ENCODE measurements around the gene RAB33B. TPM values are rescaled to one million over a fixed set of nuclear protein-coding genes. Genes with fewer than 3 reads are reported as not detected.
A peak's percentile ranks its signal among the peaks of the same experiment; 100 is the strongest.
"Not testable (repeated sequence)": the region's sequence is repeated elsewhere in the genome, so short reads cannot be mapped to it uniquely, and the experiment has no call there.

The RAB33B gene
- total RNA-seq: 12.4 TPM

- ATAC-seq (no peak), DNase-seq (ENCODE audit: low spot score) (no peak)
Observed at GRCh38 chr4:139454111-139455045, at the start of gene RAB33B. RAB33B (plus strand) TSS chr4:139454121; CDS start chr4:139454196, 75 bp downstream.

GRCh38 chr4:139410312-139410711 lies 43.6 kb upstream of the RAB33B start:
- DNase-seq (ENCODE audit: low spot score) (no peak), ATAC-seq (no peak)

GRCh38 chr4:139414671-139415210 lies 39.2 kb upstream of the RAB33B start:
- not testable (repeated sequence) for ATAC-seq; DNase-seq (ENCODE audit: low spot score)

DNA sequence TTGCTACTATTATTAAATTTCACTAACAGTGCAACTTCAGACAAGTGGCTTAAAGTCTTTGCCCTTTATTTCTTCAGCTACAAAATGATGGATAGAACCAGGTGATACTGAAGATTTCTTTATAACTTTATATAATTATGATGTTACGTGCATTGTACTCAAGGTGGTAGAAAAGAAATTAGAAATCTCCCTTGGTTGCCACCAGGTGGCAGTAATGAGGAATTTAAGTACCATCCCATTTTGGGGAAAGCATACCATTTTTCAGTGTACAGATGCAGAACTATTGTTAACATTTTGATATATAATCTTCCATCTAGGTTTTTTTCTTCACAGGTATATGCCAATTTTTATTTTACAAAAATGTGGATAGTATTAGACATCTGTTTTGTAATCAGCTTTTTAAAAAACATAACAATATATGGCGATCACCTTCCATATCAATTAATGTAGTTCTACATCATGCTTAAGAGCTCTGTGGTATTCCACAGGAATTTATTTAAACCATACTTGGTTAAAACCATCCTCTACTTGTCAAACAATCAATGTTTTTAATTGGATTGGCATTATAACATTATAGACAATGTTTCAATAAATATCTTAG lies 37.7 kb upstream of the RAB33B start:
- ATAC-seq (peak; percentile 82), DNase-seq (ENCODE audit: low spot score) (no peak)

DNA sequence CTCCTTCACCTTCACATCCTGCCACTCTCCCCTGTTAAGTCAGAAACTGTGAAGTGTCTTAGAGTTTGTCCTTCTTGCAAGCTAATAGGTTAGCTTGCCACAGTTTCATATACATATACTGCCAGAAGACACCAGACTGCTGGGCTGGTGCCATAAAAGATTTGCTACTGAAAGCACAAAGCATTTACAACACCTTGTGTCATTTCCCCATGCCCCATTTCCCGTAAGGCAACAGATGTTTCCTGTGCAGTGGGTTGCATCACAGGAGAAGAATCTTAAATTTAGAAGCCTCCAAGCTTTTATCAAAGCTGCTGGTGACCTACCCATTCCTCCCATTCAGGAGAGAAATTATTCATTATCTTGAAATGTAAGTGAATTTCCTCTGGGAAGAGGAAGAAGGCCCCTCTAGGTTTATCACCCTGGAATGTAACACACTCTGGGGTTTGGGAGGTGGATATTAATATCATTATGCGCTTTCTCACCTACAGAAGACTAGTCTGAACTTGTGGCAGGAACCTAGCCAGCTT lies 34.5 kb upstream of the RAB33B start:
- ATAC-seq: peak; percentile 52
- DNase-seq (ENCODE audit: low spot score): peak; percentile 52

- ATAC-seq: peak; percentile 63
- no peak for DNase-seq (ENCODE audit: low spot score)
Observed at GRCh38 chr4:139420652-139421051, 33.3 kb upstream of the RAB33B start.

- no peak for DNase-seq (ENCODE audit: low spot score)
- no peak for ATAC-seq
Observed at GRCh38 chr4:139436122-139436521, 17.8 kb upstream of the RAB33B start.

DNA sequence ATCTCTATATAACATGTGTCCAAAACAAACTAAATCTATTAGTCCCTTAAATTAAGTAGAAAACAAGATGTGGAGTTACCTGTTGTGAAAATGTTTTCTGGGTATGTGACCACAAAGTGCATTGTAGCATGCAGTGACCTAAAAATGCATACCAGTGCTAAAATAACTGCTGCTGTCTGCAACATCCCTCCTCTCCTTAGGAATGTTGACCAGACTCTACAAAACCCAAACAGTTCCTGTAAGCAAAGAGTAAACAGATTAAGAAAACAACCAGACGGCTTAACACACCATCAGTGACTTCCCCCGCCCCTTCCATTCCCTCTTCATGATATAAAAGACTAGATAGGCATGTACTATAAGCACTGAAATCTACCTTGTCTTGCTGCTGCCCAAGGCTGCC lies 15.8 kb upstream of the RAB33B start:
- DNase-seq (ENCODE audit: low spot score): no peak
- ATAC-seq: no peak

DNA sequence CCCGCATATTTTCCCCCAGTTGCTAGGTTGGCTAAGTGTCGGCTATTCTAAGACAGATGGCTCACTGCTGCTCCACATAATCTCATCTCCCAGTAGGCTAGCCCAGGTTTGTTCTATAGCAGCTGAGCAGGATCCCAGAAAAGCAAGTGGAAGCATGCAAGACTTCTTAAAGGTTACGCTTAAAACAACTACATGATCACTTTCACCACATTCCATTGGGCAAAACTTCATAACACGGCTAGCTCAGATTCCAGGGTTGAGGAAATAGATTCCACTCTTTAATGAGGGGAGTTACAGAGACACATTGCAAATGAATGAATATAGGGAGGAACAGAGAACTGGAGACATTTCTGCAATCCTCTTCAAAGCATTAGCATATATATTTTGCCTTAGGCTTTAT lies 12.9 kb upstream of the RAB33B start:
- no peak for ATAC-seq
- no peak for DNase-seq (ENCODE audit: low spot score)

- no peak for DNase-seq (ENCODE audit: low spot score)
Observed at GRCh38 chr4:139443661-139444060, 10.3 kb upstream of the RAB33B start.

GRCh38 chr4:139444881-139445280 lies 9.0 kb upstream of the RAB33B start:
- DNase-seq (ENCODE audit: low spot score); ATAC-seq: not testable (repeated sequence)

More at GRCh38 chr4:139443661-139444060, 10.3 kb upstream of the RAB33B start:
- ATAC-seq: no peak

DNA sequence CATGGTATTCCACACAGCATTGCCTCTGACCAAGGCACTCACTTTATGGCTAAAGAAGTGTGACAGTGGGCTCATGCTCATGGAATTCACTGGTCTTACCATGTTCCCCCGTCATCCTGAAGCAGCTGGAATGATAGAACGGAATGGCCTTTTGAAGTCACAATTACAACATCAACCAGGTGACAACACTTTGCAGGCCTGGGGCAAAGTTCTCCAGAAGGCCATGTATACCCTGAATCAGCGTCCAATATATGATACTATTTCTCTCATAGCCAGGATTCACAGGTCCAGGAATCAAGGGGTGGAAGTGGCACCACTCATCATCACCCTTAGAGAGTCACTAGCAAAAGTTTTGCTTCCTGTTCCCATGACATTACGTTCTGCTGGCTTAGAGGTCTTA lies 6.8 kb upstream of the RAB33B start:
- peak; percentile 26 for ATAC-seq
- DNase-seq (ENCODE audit: low spot score): not testable (repeated sequence)

DNA sequence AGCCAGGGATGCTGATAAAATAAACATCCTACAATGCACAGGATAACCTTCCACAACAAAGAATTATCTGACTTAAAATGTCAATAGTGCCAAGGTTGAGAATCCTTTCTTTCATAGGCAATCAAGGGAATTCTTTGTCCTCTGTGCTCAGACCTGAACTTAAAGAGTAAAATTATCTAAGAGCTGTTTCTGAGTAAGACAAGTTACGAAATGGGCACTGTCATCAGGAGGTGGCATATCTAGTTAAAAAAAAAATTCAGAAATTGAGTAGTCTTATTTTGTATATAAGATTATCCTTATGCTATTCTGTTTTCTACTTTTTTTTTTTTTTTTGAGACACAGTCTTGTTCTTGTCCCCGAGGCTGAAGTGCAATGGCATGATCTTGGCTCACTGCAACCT lies 3.3 kb upstream of the RAB33B start:
- no peak for ATAC-seq
- DNase-seq (ENCODE audit: low spot score): no peak

DNA sequence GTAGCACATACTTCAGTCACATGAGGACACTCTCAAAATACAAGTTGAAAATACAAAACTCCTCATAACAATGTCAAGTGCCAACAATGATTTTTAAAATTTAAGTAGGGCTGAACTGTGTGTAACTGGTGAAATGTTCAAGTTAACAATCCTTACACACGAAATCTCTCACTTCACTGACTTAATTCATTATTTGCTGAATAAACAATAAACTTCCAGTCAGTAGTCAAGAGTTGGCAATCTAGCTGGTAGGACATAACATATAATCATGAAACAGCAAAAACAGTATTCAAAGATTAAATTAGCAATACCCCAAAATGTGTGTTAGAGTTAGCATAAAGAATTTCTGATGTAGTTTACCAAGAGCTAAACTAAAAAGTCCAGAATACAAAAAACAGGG lies 1.9 kb upstream of the RAB33B start:
- no peak for DNase-seq (ENCODE audit: low spot score)
- ATAC-seq: no peak

DNA sequence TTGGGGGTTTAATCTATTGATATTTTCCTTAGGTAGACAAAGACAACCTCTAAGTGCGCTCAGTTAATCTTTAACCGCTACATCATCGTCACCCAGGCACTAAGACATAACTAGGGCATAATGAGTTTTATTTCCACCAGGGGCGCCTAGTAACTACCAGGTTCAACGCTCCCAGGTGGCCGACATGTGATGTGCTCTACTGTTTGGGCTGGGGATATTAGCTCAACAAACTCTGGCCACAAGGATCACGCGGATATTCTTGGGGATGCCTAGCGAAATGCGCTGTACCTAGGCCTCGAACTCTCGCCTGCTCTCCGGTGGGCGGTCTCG lies 915 bp upstream of the RAB33B start:
- DNase-seq (ENCODE audit: low spot score) (peak; percentile 81), ATAC-seq (peak; percentile 55)

- ATAC-seq: peak; percentile 84
Observed at GRCh38 chr4:139453371-139454110, 380 bp upstream of the RAB33B start.

DNA sequence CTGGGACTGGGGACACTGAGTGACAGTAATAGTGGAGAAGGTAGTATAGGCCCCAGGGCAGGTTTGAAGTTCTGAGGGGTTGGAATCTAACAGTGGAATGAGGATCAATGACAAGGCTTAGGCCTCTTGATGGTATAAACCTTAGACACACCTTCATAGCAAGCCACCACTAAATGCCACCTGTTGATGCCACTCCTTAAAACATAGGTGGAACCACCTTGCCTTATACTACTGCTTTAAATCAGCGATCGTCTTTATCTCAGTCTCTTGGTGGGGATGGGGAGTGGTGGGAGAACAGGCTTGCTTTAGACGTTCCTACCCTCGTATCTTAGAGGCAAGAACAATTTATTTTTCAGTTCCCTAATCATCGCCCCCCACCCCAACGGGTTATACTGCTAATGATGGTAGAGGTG lies 1.2 kb downstream of the RAB33B start:
- DNase-seq (ENCODE audit: low spot score): no peak
- ATAC-seq: no peak

More at GRCh38 chr4:139453371-139454110, 380 bp upstream of the RAB33B start:
- DNase-seq (ENCODE audit: low spot score): peak; percentile 98

- no peak for DNase-seq (ENCODE audit: low spot score)
- ATAC-seq: peak; percentile 28
Observed at GRCh38 chr4:139457318-139457717, 3.4 kb downstream of the RAB33B start.

DNA sequence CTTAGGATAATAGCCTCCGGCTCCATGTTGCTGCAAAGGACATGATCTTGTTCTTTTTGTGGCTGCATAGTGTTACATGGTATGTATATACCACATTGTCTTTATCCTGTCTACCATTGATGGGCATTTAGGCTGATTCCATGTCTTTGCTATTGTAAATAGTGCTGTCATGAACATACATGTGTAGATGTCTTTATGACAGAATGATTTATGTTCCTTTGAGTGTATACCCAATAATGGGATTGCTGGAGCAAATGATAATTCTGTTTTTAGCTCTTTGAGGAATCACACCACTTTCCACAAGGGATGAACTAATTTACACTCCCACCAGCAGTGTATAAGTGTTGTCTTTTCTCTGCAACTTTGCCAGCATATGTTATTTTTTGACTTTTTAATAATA lies 4.6 kb downstream of the RAB33B start:
- ATAC-seq: no peak
- no peak for DNase-seq (ENCODE audit: low spot score)

- DNase-seq (ENCODE audit: low spot score) (peak; percentile 65), ATAC-seq (peak; percentile 39)
Observed at GRCh38 chr4:139458999-139459398, 5.1 kb downstream of the RAB33B start.

- no peak for DNase-seq (ENCODE audit: low spot score)
- ATAC-seq: no peak
Observed at GRCh38 chr4:139460565-139460964, 6.6 kb downstream of the RAB33B start.
